Measurements from ENCODE around the gene PREX1.

Gene PREX1

GRCh38 chr20:48809673-48810072 lies 18.1 kb downstream of the PREX1 start:
- no peak for DNase-seq (ENCODE audit: low spot score)

DNA sequence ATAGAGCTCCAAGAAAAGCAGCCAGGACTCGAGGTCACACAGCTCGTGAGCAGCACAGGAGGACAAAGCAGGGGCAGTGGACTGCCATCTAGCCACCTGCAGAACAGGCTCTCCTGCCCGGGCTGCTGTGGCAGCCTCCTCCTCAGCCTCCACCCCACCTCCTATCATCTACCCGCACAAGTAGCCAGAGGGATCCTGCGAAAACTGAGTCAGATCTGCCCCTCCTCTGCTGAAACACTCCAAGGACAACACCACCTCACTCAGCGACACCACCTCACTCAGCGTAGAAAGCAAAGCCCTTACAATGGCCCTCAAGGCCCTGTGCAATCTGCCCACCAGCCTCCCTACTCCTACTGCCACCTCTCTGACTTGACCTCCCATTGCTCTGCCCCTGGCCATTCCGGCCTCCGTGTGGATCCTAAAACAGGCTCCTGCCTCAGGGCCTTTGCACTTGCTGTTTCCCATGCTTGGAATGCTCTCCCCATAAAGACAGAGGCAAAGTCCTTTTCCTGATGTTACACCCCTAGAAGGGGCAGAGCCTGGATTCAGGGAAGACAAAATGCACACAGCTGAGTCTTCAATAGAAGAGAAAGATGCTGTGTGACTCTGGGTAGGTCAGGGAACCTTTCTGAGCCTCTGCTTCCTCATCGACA lies 19.3 kb downstream of the PREX1 start:
- DNase-seq (ENCODE audit: low spot score), result no peak

DNA sequence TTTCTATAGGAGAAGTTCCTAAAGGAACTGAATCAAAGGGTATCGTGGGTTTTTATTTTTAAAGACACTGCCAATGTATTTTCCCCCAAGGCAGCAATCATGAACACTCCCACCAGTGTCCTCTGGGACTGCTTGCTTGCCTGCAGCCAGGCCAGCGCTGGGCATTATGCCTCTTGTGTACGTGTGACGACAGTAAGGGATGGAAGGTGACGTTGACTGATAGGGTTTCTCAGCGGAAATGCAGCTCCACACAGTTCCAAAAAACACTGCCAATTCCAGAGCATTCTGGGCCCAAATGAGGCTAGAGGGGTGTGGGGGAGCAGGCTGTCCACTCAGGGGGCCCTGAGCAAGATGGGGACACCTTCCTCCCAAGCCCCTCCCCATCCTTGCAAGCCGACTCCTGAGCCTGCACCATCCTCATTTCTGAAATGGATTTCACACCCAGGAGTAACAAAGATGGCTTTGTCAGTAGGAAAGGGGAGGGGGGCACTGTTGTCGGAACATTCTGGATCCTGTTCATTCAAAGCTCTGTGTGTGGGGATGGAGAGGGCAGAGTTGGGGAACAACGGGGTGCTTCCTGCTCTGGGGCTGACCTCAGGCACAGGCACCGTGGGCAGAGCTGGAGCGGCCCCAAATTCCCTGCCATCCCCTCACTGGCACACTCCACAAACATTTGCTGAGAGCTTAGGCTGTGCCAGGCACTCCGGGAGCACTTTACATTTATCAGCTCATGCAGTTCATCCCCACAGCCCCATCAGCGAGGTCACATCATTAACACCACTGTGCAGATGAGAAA lies 20.0 kb downstream of the PREX1 start:
- no peak for DNase-seq (ENCODE audit: low spot score)

- DNase-seq (ENCODE audit: low spot score), result no peak
These were observed 20.7 kb downstream of the PREX1 start for GRCh38 chr20:48807051-48807450.

DNA sequence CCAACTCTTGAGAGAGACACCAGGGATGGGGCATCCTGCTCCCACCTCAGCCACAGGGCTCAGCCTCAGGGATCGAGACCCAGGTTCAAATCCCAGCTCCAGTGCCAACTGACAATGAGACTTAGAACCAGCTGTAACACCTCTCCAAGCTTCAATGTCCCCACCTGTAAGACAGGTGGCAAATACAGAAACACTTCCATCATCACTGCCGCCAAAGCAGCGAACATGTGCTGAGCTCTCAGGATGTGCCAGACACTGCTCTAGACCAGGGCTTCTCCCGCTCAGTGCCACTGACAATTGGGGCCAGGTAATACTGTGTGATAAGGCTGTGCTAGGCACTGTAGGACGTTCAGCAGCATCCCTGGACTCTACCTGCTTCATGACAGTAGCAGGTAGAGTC lies 22.1 kb downstream of the PREX1 start:
- no peak for DNase-seq (ENCODE audit: low spot score)

- no peak for DNase-seq (ENCODE audit: low spot score)
These were observed 22.5 kb downstream of the PREX1 start for GRCh38 chr20:48805286-48805685.

DNA sequence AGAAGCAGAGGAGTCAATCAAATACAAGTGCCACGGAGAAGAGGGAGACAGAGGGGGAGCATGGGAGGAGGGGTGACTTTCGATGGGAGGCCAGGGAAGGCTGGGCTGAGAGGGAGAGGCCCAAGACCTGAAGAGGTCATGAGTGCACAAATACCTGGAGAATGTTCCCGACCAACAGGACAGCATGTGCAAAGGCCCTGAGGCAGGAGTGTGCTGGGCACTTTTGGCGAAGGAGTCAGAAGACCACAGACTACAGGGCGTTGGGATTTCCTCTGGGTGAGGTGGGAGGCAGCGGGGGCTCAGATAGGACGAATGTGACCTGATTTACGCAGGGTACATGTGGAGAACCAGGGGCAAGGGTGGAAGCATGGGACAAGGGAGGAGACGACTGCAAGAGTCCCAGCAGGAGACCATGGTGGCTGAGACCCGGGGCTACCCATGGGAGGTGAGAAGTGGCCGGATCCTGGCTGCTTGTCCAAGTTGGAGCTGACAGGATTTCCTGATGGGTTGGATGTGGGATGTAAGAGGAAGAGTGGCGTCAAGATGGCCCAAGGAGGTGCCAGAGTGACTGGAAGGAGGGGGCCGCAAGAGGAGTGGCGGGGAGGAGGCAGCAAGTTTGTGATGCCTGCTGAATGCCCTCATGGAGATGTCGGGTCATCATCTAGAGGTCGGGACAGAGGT lies 23.4 kb downstream of the PREX1 start:
- DNase-seq (ENCODE audit: low spot score), result no peak

DNA sequence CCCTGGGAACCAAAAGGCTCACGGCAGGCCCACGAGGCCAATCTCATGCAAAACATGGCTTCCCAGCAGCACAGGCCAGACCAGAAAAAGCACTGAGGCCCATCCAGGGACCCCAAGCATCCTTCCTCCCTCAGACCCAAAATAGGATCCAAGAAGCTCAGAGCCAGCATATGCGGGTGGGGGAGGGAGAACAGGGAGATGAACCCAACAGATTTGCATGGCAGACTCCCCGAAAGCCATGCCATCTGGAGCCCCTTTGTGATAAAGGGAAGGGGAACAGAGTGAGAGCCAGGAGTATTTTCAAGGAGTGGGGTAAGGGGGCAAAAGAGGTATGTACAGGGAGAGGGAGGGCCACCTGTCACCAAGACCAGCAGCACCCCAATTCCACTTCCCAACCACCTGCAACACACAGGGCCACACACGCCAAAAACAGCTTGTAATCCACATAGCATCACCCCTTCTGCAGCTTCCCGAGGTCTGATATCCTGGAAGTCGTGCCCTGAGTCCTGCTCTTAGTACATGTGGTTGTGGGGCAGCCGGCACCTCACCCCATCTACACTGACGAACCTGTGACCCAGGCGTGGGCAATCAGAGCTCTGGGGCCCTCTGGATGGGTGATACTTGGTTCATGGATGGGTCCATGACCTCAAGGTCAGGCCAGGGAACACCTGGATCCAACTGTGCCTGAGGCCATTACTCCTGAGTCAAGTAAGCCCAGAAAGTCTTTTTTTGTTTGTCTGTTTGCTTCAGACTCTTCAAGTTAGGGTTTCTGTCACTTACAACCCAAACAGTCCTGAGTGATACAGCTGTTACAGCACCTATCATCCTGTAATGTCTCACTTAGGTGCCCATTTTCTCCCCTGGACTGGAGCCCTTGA lies 24.4 kb downstream of the PREX1 start:
- DNase-seq (ENCODE audit: low spot score), result no peak

DNA sequence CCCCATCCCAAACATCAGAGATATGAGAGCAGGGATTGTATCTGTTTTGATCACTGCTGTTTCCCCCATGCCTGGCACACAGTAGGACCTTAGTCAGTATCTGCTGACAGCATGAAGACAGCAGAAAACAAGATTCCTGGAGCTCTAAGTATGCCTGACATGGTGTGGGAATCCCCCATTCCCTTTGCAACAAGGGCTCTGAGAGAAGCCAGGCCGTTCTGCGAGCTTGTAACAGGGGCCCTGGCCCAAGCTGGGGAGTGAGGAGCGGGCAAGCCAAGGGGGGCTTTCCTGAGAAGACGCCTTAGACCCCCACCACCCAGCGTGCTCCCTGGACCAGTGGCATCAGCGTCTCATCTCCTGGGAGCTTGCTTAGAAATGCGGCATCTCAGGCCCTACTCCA lies 25.2 kb downstream of the PREX1 start:
- DNase-seq (ENCODE audit: low spot score), result no peak

DNA sequence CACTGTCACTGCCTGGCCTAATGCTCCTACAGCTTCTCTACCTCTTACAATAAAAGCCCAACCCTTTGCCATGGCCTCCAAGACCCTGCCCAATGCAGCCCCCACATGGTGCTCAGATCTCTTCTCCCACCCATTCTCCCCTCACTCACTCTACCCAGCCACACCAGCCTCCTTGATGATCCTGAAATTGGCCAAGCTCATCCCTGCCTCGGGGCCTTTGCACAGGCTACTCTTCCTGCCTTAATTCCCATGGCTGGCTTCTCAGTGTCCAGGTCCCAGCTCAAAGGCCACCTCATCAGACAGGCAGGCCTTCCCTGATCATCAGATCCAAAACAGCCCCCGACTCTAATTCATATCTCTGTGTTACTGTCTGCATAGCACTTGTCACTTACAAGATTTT lies 25.6 kb downstream of the PREX1 start:
- DNase-seq (ENCODE audit: low spot score), result no peak

DNA sequence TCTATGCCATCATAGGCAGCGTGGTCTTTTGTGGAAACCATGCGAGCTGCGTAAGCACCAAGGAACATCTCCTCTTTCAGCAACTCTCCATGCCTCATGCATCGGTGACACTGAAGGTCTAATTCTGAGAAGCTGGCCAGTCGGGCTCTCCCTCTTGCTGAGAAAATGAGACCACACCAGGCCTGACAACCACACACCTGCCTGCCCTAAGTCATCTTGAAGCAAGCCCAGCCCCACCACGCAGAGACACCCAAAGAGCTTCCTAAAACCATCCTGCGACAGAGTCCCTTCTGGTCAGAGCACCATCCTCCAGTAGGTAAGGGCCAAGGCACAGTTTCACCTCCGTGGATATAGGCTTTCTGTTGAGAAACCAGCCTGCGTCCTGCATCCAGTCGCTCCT lies 26.6 kb downstream of the PREX1 start:
- no peak for DNase-seq (ENCODE audit: low spot score)

DNA sequence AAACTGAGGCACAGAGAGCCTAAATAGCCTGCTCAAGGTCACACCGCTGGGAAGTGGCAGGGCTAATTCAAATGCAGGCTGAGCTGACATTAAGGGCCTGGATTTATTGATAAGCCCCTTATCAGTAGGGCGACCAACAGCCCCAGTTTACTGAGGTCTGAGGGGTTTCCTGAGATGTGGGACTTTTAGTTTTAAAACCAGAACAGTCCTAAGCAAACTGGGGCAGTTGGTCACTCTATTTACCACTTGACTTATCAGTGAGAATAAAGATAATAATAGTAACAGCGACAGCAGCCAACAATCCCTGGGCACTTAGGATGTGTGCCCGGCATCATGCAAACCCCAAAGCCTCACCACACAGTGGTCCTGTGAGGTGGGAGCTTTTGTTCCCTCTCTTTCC lies 27.6 kb downstream of the PREX1 start:
- DNase-seq (ENCODE audit: low spot score), result no peak

- DNase-seq (ENCODE audit: low spot score), result no peak
These were observed 28.3 kb downstream of the PREX1 start for GRCh38 chr20:48799328-48800105.

- no peak for DNase-seq (ENCODE audit: low spot score)
These were observed 29.7 kb downstream of the PREX1 start for GRCh38 chr20:48797850-48798747.

GRCh38 chr20:48797275-48797825 lies 30.4 kb downstream of the PREX1 start:
- no peak for DNase-seq (ENCODE audit: low spot score)

GRCh38 chr20:48795732-48796131 lies 32.1 kb downstream of the PREX1 start:
- DNase-seq (ENCODE audit: low spot score), result no peak

- no peak for DNase-seq (ENCODE audit: low spot score)
These were observed 32.9 kb downstream of the PREX1 start for GRCh38 chr20:48794816-48795457.

- no peak for DNase-seq (ENCODE audit: low spot score)
These were observed 33.4 kb downstream of the PREX1 start for GRCh38 chr20:48794360-48794759.

- DNase-seq (ENCODE audit: low spot score), result no peak
These were observed 34.0 kb downstream of the PREX1 start for GRCh38 chr20:48793776-48794175.

- peak; percentile 70 for DNase-seq (ENCODE audit: low spot score)
These were observed 36.1 kb downstream of the PREX1 start for GRCh38 chr20:48791666-48792071.

All from AG20443 (cell line).